GM12878 (cell line): Measurements from ENCODE around the gene CALR. TPM values are rescaled to one million over a fixed set of nuclear protein-coding genes. Genes with fewer than 3 reads are reported as not detected.
"Not testable (repeated sequence)": the region's sequence is repeated elsewhere in the genome, so short reads cannot be mapped to it uniquely, and the experiment has no call there.

Experiments used
- ATAC-seq: fragments of 200-7000 bp; cut with Tn5 transposase; 3 replicates; pipeline ENCODE4 v1.9.1; 2020; ENCODE audit warnings: mild to moderate bottlenecking, moderate library complexity
- BruUV-seq: library from RNA; stranded (reverse); fragments of 400-500 nt; replicated peaks from 2 replicates; lab custom pipeline; 2021; lab: Mats Ljungman, UMichigan
- CTCF ChIA-PET: fragments of 300-600 bp; sonication (Branson Sonifier 250); formaldehyde crosslinking; extraction: SDS; loops from one replicate; lab custom pipeline; 2021; ENCODE audit warnings: inconsistent platforms; lab: Yijun Ruan, JAX
- POLR2A ChIA-PET: fragments of 350-600 bp; formaldehyde crosslinking; extraction: SDS; loops from one replicate; lab custom pipeline; 2021; ENCODE audit warnings: inconsistent platforms; lab: Charles Lee
- RAD21 ChIA-PET: fragments of 300-600 bp; sonication (Branson Sonifier 250); formaldehyde crosslinking; loops from one replicate; lab custom pipeline; 2023; ENCODE audit warnings: antibody characterized with exemption; ENCODE audit not compliant: unreplicated experiment; lab: Charles Lee
- SMC1A ChIA-PET: fragments of 300-600 bp; sonication (Branson Sonifier 250); formaldehyde crosslinking; loops from one replicate; lab custom pipeline; 2023; ENCODE audit not compliant: unreplicated experiment, uncharacterized antibody; lab: Charles Lee
- DNase-seq: peaks from one replicate; pipeline ENCODE4 v3.0.0-alpha.2; 2011; ENCODE audit warnings: low read depth, low spot score
- FAIRE-seq: peaks from 3 replicates; lab custom pipeline; 2011; peaks lifted over from hg19 to GRCh38; lab: Jason Lieb, UNC
- H2AFZ ChIP-seq: 2 replicates; pipeline ENCODE4 v1.6.0; 2011; ENCODE audit warnings: low read depth, low read length, control low read depth; ENCODE audit not compliant: control insufficient read depth
- H3K27ac ChIP-seq: 2 replicates; pipeline ENCODE4 v1.5.1; 2011; ENCODE audit warnings: control low read depth; ENCODE audit not compliant: control insufficient read depth, insufficient read depth
- H3K27me3 ChIP-seq, 2 experiments: replicated peaks in 1 of 2; 2 replicates each; pipeline versions ENCODE4 v1.6.0 to v1.6.1; 2011; ENCODE audit warnings: low read length in 1 of 2; ENCODE audit not compliant: control insufficient read depth in 2 of 2, insufficient read depth in 2 of 2
- H3K36me3 ChIP-seq, 2 experiments: 2 replicates each; pipeline ENCODE4 v1.5.1; 2011; ENCODE audit warnings: low read length in 1 of 2; ENCODE audit not compliant: control insufficient read depth in 2 of 2, insufficient read depth in 2 of 2
- H3K4me1 ChIP-seq: 2 replicates; pipeline ENCODE4 v1.6.1; 2011; ENCODE audit warnings: mild to moderate bottlenecking, low read length, moderate library complexity, mixed read lengths; ENCODE audit not compliant: control insufficient read depth, insufficient read depth
- H3K4me2 ChIP-seq: 2 replicates; pipeline ENCODE4 v1.6.0; 2011; ENCODE audit warnings: control low read depth; ENCODE audit not compliant: control insufficient read depth, insufficient read depth
- H3K4me3 ChIP-seq: fragments of 200-600 bp; sonication (generic); 2 replicates; pipeline ENCODE4 v1.5.1; 2016
- H3K79me2 ChIP-seq: 2 replicates; pipeline ENCODE4 v1.6.0; 2011; ENCODE audit warnings: low read length; ENCODE audit not compliant: control insufficient read depth, insufficient read depth
- H3K9ac ChIP-seq: 2 replicates; pipeline ENCODE4 v1.8.0; 2011; ENCODE audit warnings: low read length, control low read depth, mixed read lengths; ENCODE audit not compliant: control insufficient read depth, insufficient read depth
- H3K9me3 ChIP-seq: replicated peaks from 3 replicates; pipeline ENCODE4 v1.5.1; 2011; ENCODE audit warnings: mild to moderate bottlenecking, low read length; ENCODE audit not compliant: control insufficient read depth, insufficient read depth
- H4K20me1 ChIP-seq: 2 replicates; pipeline ENCODE4 v1.6.0; 2011; ENCODE audit not compliant: control insufficient read depth, insufficient read depth
- ATF7 ChIP-seq: fragments of 450-650 bp; IDR thresholded peaks from 2 replicates; pipeline ENCODE4 v1.6.1; 2016; ENCODE audit warnings: low read depth, mild to moderate bottlenecking
- CHD1 ChIP-seq: IDR thresholded peaks from 2 replicates; pipeline ENCODE4 v1.6.1; 2012; ENCODE audit warnings: low read depth, low read length, improper control_type of control experiment
- CHD4 ChIP-seq: fragments of 200-600 bp; sonication (generic); IDR thresholded peaks from 2 replicates; pipeline ENCODE4 v1.6.1; 2016; ENCODE audit warnings: mild to moderate bottlenecking
- MLLT1 ChIP-seq: fragments of 450-650 bp; IDR thresholded peaks from 2 replicates; pipeline ENCODE4 v1.6.1; 2016; ENCODE audit warnings: mild to moderate bottlenecking
- NBN ChIP-seq: fragments of 450-650 bp; IDR thresholded peaks from 2 replicates; pipeline ENCODE4 v1.6.1; 2016
- PML ChIP-seq: IDR thresholded peaks from 2 replicates; pipeline ENCODE4 v1.6.1; 2012; ENCODE audit warnings: low read length, inconsistent platforms
- RELB ChIP-seq: fragments of 450-650 bp; IDR thresholded peaks from 2 replicates; pipeline ENCODE4 v1.6.1; 2017; ENCODE audit warnings: low read depth, mild to moderate bottlenecking, moderate library complexity
- RUNX3 ChIP-seq: IDR thresholded peaks from 2 replicates; pipeline ENCODE4 v1.6.1; 2012; ENCODE audit warnings: low read length, inconsistent platforms
- SKIL ChIP-seq: fragments of 450-650 bp; IDR thresholded peaks from 2 replicates; pipeline ENCODE4 v1.6.1; 2017; ENCODE audit warnings: mild to moderate bottlenecking, low read depth, inconsistent platforms; ENCODE audit not compliant: poor library complexity, severe bottlenecking
- ZBTB40 ChIP-seq: fragments of 450-650 bp; IDR thresholded peaks from 2 replicates; pipeline ENCODE4 v1.6.1; 2016; ENCODE audit warnings: mild to moderate bottlenecking, moderate library complexity, borderline replicate concordance
- ZNF217 ChIP-seq: fragments of 450-650 bp; IDR thresholded peaks from 2 replicates; pipeline ENCODE4 v1.6.1; 2017; ENCODE audit warnings: antibody characterized with exemption, mild to moderate bottlenecking
- ZNF384 ChIP-seq: IDR thresholded peaks from 2 replicates; pipeline ENCODE4 v1.6.1; 2012; ENCODE audit warnings: low read depth, mild to moderate bottlenecking, low read length, improper control_type of control experiment, borderline replicate concordance
- WGBS: methylation state at CpG from one replicate; pipeline ENCODE4 v1.1.6; 2016; ENCODE audit warnings: low lambda C conversion rate; ENCODE audit not compliant: insufficient replicate concordance, insufficient coverage; ENCODE audit errors: missing lambda C conversion rate; 5-methylcytosine and 5-hydroxymethylcytosine counted together
- in situ Hi-C: fragments of 300-500 bp; cut with MboI; formaldehyde crosslinking; loops from 9 replicates; pipeline ENCODE4 v1.14.3; 2018; ENCODE audit warnings: mixed read lengths
- intact Hi-C: fragments of 100-400 bp; cut with micrococcal nuclease; formaldehyde crosslinking; loops from one replicate; pipeline ENCODE4 v1.14.2; 2022; ENCODE audit not compliant: unreplicated experiment
- polyA plus RNA-seq, 11 experiments: library from polyadenylated mRNA; depleted of rRNA in 4 of 11; unstranded in 6 of 11; stranded (reverse) in 5 of 11; fragments of >200 nt; fragmentation: Nextera tagmentation in 4 of 11; fragmentation: Illumina TruSeq in 1 of 11; extraction: Ambion mirVana in 4 of 11; extraction: Trizol in 1 of 11; gene quantifications; 1 replicate in 1 of 11; 2 replicates in 10 of 11; pipeline versions ENCODE4 v1.2.1 to v1.2.3, GENCODE V29; 2011 to 2016; ENCODE audit warnings: inconsistent platforms in 2 of 11, missing spikeins in 2 of 11, low read depth in 1 of 11
- total RNA-seq, 4 experiments: library from RNA; depleted of rRNA in 3 of 4; stranded (reverse); fragments of >200 nt in 3 of 4; fragmentation: Illumina TruSeq in 1 of 4; extraction: Trizol in 1 of 4; gene quantifications; 2 replicates each; pipeline versions ENCODE4 v1.2.1 to v1.2.3, GENCODE V29; 2013 to 2021

CALR gene
- total and polyA plus RNA-seq, 10 of the 15 experiments (the other 5 are each of a cell fraction or from before 2014, with no cell fraction given) = 202 to 1,451 (median 749) TPM

GRCh38 chr19:12957389-12957952, 19.1 kb downstream of the CALR start:
- RAD21 ChIA-PET, intact Hi-C loops, H3K9me3 ChIP-seq, DNase-seq, FAIRE-seq, H4K20me1 ChIP-seq, in situ Hi-C loops, H3K27me3 ChIP-seq, BruUV-seq, H3K36me3 ChIP-seq: not testable (repeated sequence)
- 6% methylated on average over 24 of the region's 31 CpGs for WGBS
- peak overlapping the region; percentile 85 for H3K4me2 ChIP-seq
- POLR2A ChIA-PET = interaction anchor here (0.7 to 1.9 kb wide), 4 partner anchors 20 to 174 kb away, joined by 3 to 5 read pairs (median 3); partner anchors contain the start of gene CALR
- SMC1A ChIA-PET = interaction anchor here (0.6 to 1.8 kb wide), 3 partner anchors 8 to 90 kb away, joined by 3 to 6 read pairs (median 4); partner anchors contain the start of gene GCDH
- peaks cover 32% of the 10 kb centered on the region for H3K79me2 ChIP-seq
- peak overlapping the region; percentile 80 for H3K9ac ChIP-seq
- peak overlapping the region; percentile 94 for H2AFZ ChIP-seq
- 0 out of 2 replicates have a peak, but pooled peaks have one; percentile 60 for TF ChIP-seq NBN
- 0 out of 2 replicates have a peak, but pooled peaks have one; percentile 56 for TF ChIP-seq CHD1
- TF ChIP-seq PML = peak; percentile 27; the same call in 1 of the 2 replicates
- 0 out of 2 replicates have a peak, but pooled peaks have one; percentile 17 for TF ChIP-seq ATF7
- TF ChIP-seq CHD4 = 0 out of 2 replicates have a peak, but pooled peaks have one; percentile 47
- TF ChIP-seq ZNF217 = peak; percentile 56; the same call in 1 of the 2 replicates
- peak; percentile 25 for TF ChIP-seq SKIL
- 0 out of 2 replicates have a peak, but pooled peaks have one; percentile 12 for TF ChIP-seq RUNX3
- TF ChIP-seq RELB = peak; percentile 40; the same call in 1 of the 2 replicates
- TF ChIP-seq ZBTB40 = peak; percentile 57; the same call in 1 of the 2 replicates
- peak; percentile 80 for TF ChIP-seq ZNF384
- TF ChIP-seq MLLT1 = peak; percentile 95
- CTCF ChIA-PET = interaction anchor here (4.6 kb wide), 1 partner anchor 8 kb away, joined by 40 read pairs; no protein-coding TSS in a partner anchor
- H3K27ac ChIP-seq = peak overlapping the region; percentile 71
- peaks cover 11% of the 10 kb centered on the region for H3K4me1 ChIP-seq
- ATAC-seq = peak; percentile 22
- H3K4me3 ChIP-seq = peak overlapping the region; percentile 78
